GM19328 (cell line): ENCODE results near the gene PWWP2A.

Experiments
- ATAC-seq: cut with Tn5 transposase; IDR thresholded peaks from one replicate; pipeline ENCODE4 v1.9.1; 2021; ENCODE audit warnings: mild to moderate bottlenecking, moderate library complexity; ENCODE audit not compliant: unreplicated experiment

The PWWP2A gene

GRCh38 chr5:160133071-160133917 lies 14.0 kb upstream of the PWWP2A start:
- no peak for ATAC-seq

- ATAC-seq = no peak
Measured at GRCh38 chr5:160129841-160130240, 10.6 kb upstream of the PWWP2A start.

GRCh38 chr5:160128632-160129031 lies 9.4 kb upstream of the PWWP2A start:
- ATAC-seq = no peak

GRCh38 chr5:160119905-160120266 lies 636 bp upstream of the PWWP2A start:
- no peak for ATAC-seq

GRCh38 chr5:160118349-160119141 lies 705 bp downstream of the PWWP2A start:
- peak; percentile 20 for ATAC-seq

- ATAC-seq = no peak
Measured at GRCh38 chr5:160116991-160117390, 2.3 kb downstream of the PWWP2A start.

GRCh38 chr5:160108124-160108523 lies 11.1 kb downstream of the PWWP2A start:
- ATAC-seq = no peak

GRCh38 chr5:160105686-160106360 lies 13.4 kb downstream of the PWWP2A start:
- no peak for ATAC-seq

- ATAC-seq = no peak
Measured at GRCh38 chr5:160097991-160098390, 21.3 kb downstream of the PWWP2A start.

GRCh38 chr5:160096178-160096577 lies 23.1 kb downstream of the PWWP2A start:
- ATAC-seq = no peak

GRCh38 chr5:160092960-160093707 lies 26.1 kb downstream of the PWWP2A start:
- ATAC-seq = peak; percentile 64

GRCh38 chr5:160092514-160092913 lies 26.7 kb downstream of the PWWP2A start:
- ATAC-seq = no peak

GRCh38 chr5:160090059-160090458 lies 29.2 kb downstream of the PWWP2A start:
- ATAC-seq = no peak

GRCh38 chr5:160089531-160089930 lies 29.7 kb downstream of the PWWP2A start:
- no peak for ATAC-seq

- ATAC-seq = no peak
Measured at GRCh38 chr5:160088805-160089204, 30.4 kb downstream of the PWWP2A start.

- no peak for ATAC-seq
Measured at GRCh38 chr5:160087199-160087598, 32.1 kb downstream of the PWWP2A start.

- no peak for ATAC-seq
Measured at GRCh38 chr5:160084144-160084543, 35.1 kb downstream of the PWWP2A start.

- no peak for ATAC-seq
Measured at GRCh38 chr5:160083501-160083900, 35.7 kb downstream of the PWWP2A start.

- no peak for ATAC-seq
Measured at GRCh38 chr5:160082614-160083500, 36.4 kb downstream of the PWWP2A start.

- ATAC-seq = no peak
Measured at GRCh38 chr5:160081495-160081894, 37.8 kb downstream of the PWWP2A start.
